ENCODE data around the gene DNAI7.

GRCh38 chr12:25208554-25208953, 13.6 kb upstream of the DNAI7 start:
- TF ChIP-seq CTCF (IDR thresholded peaks at IDR 0.05 in 2 of 3, conservative IDR thresholded peaks at IDR 0.05 in 1 of 3; ENCODE audit: borderline replicate concordance in 1 of 3, insufficient read depth in 1 of 3, low read depth in 2 of 3, low read length in 2 of 3) (no peak), EZH2phosphoT487 (IDR thresholded peaks at IDR 0.05; ENCODE audit: borderline replicate concordance) (no peak), ZBTB33 (IDR thresholded peaks at IDR 0.05; ENCODE audit: extremely low read depth, insufficient replicate concordance, low read length) (no peak)

Measured in HCT116 (cell line).